Lower leg skin (tissue), 3 donors: ENCODE data around the gene PRKAR1B.

Source experiments
- POLR2A ChIP-seq, 2 donors: fragments of 450-650 bp; IDR thresholded peaks; one replicate each; pipeline ENCODE4 v1.6.1; 2016 to 2017; ENCODE audit warnings: antibody characterized with exemption in 2 of 2, mild to moderate bottlenecking in 1 of 2, moderate library complexity in 1 of 2
- TF ChIP-seq, protein P1 (sequence below), 3 donors: fragments of 450-650 bp; IDR thresholded peaks; one replicate each; pipeline ENCODE4 v1.5.1; 2016; ENCODE audit warnings: antibody characterized with exemption in 3 of 3, mild to moderate bottlenecking in 3 of 3, moderate library complexity in 2 of 3

DNA sequence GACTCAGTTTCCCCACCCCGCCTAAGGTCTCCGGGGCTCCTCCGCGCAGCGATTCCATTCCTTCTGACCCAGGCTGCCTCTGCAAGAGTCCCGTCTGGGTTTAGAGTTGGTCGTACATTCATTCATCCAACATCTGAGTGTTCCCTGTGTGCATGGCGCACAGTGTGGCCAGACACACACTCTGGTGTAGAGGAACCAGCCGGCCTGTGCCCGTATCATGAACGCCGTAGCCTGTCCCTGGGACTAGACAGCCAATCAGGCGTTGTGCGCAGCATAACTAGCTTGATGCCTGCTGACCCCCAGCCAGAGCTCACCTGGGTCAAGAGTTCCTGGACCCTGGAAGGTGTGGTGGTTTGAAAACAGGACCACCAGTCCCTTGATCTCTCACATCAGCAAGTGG lies 186.5 kb downstream of the PRKAR1B start:
- TF ChIP-seq POLR2A (IDR thresholded peaks at IDR 0.05), result no peak
- TF ChIP-seq, protein P1, sequence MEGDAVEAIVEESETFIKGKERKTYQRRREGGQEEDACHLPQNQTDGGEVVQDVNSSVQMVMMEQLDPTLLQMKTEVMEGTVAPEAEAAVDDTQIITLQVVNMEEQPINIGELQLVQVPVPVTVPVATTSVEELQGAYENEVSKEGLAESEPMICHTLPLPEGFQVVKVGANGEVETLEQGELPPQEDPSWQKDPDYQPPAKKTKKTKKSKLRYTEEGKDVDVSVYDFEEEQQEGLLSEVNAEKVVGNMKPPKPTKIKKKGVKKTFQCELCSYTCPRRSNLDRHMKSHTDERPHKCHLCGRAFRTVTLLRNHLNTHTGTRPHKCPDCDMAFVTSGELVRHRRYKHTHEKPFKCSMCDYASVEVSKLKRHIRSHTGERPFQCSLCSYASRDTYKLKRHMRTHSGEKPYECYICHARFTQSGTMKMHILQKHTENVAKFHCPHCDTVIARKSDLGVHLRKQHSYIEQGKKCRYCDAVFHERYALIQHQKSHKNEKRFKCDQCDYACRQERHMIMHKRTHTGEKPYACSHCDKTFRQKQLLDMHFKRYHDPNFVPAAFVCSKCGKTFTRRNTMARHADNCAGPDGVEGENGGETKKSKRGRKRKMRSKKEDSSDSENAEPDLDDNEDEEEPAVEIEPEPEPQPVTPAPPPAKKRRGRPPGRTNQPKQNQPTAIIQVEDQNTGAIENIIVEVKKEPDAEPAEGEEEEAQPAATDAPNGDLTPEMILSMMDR (IDR thresholded peaks at IDR 0.05), result no peak
